PFSK-1 (cell line): ENCODE results near the gene LST1.

ENCODE experiments used
- FOXP2 ChIP-seq: optimal IDR thresholded peaks from 2 replicates; pipeline ENCODE3; 2011; ENCODE audit warnings: borderline replicate concordance, control low read depth, inconsistent platforms; ENCODE audit not compliant: insufficient read depth; ENCODE audit errors: extremely low read length, extremely low read depth
- POLR2AphosphoS5 ChIP-seq: IDR thresholded peaks from 2 replicates; pipeline ENCODE4 v1.6.1; 2012; ENCODE audit warnings: low read depth, mild to moderate bottlenecking, control low read depth, low read length, moderate library complexity
- SIN3A ChIP-seq: IDR thresholded peaks from 2 replicates; pipeline ENCODE4 v1.6.1; 2012; ENCODE audit warnings: mild to moderate bottlenecking, low read length, moderate library complexity, borderline replicate concordance; ENCODE audit not compliant: insufficient read depth
- TAF1 ChIP-seq: IDR thresholded peaks from 2 replicates; pipeline ENCODE4 v1.6.1; 2012; ENCODE audit warnings: low read length, control low read depth, borderline replicate concordance; ENCODE audit not compliant: insufficient read depth
- TF ChIP-seq, protein P1 (sequence below), 2 experiments: IDR thresholded peaks; 2 replicates each; pipeline versions ENCODE4 v1.6.1 to v1.8.0; 2011 to 2012; ENCODE audit warnings: low read depth in 2 of 2, low read length in 2 of 2, control low read depth in 1 of 2, inconsistent platforms in 1 of 2, mild to moderate bottlenecking in 1 of 2, moderate library complexity in 1 of 2; ENCODE audit not compliant: insufficient read depth in 1 of 2

DNA sequence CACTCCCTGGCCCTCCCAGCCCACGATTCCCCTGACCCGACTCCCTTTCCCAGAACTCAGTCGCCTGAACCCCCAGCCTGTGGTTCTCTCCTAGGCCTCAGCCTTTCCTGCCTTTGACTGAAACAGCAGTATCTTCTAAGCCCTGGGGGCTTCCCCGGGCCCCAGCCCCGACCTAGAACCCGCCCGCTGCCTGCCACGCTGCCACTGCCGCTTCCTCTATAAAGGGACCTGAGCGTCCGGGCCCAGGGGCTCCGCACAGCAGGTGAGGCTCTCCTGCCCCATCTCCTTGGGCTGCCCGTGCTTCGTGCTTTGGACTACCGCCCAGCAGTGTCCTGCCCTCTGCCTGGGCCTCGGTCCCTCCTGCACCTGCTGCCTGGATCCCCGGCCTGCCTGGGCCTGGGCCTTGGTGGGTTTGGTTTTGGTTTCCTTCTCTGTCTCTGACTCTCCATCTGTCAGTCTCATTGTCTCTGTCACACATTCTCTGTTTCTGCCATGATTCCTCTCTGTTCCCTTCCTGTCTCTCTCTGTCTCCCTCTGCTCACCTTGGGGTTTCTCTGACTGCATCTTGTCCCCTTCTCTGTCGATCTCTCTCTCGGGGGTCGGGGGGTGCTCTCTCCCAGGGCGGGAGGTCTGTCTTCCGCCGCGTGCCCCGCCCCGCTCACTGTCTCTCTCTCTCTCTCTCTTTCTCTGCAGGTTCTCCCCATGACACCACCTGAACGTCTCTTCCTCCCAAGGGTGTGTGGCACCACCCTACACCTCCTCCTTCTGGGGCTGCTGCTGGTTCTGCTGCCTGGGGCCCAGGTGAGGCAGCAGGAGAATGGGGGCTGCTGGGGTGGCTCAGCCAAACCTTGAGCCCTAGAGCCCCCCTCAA lies 13.8 kb upstream of the LST1 start, which contains the start of gene LTA:
- TF ChIP-seq, protein P1, sequence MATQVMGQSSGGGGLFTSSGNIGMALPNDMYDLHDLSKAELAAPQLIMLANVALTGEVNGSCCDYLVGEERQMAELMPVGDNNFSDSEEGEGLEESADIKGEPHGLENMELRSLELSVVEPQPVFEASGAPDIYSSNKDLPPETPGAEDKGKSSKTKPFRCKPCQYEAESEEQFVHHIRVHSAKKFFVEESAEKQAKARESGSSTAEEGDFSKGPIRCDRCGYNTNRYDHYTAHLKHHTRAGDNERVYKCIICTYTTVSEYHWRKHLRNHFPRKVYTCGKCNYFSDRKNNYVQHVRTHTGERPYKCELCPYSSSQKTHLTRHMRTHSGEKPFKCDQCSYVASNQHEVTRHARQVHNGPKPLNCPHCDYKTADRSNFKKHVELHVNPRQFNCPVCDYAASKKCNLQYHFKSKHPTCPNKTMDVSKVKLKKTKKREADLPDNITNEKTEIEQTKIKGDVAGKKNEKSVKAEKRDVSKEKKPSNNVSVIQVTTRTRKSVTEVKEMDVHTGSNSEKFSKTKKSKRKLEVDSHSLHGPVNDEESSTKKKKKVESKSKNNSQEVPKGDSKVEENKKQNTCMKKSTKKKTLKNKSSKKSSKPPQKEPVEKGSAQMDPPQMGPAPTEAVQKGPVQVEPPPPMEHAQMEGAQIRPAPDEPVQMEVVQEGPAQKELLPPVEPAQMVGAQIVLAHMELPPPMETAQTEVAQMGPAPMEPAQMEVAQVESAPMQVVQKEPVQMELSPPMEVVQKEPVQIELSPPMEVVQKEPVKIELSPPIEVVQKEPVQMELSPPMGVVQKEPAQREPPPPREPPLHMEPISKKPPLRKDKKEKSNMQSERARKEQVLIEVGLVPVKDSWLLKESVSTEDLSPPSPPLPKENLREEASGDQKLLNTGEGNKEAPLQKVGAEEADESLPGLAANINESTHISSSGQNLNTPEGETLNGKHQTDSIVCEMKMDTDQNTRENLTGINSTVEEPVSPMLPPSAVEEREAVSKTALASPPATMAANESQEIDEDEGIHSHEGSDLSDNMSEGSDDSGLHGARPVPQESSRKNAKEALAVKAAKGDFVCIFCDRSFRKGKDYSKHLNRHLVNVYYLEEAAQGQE (IDR thresholded peaks at IDR 0.05; ENCODE audit: insufficient read depth in 1 of 2, low read depth in 2 of 2, low read length in 2 of 2): no peak
- no peak for TF ChIP-seq POLR2AphosphoS5
- no peak for TF ChIP-seq TAF1
- TF ChIP-seq SIN3A: no peak
- TF ChIP-seq FOXP2: no peak
